Nephron (organoid): ENCODE data around the gene SF1.
"Not testable (repeated sequence)": the region's sequence is repeated elsewhere in the genome, so short reads cannot be mapped to it uniquely, and the experiment has no call there.

ENCODE experiments used
- H3K27ac Mint-ChIP-seq, 3 experiments: 2 replicates each; pipeline ENCODE4 v1.8.0; 2020; ENCODE audit warnings: mixed read lengths in 3 of 3, mild to moderate bottlenecking in 2 of 3, moderate library complexity in 1 of 3
- H3K27me3 Mint-ChIP-seq: 2 replicates; pipeline ENCODE4 v1.8.0; 2021; ENCODE audit warnings: low read depth, mild to moderate bottlenecking, moderate library complexity, mixed read lengths
- H3K36me3 Mint-ChIP-seq: 2 replicates; pipeline ENCODE4 v1.8.0; 2020; ENCODE audit warnings: low read depth, mixed read lengths
- H3K4me1 Mint-ChIP-seq: 2 replicates; pipeline ENCODE4 v1.8.0; 2020; ENCODE audit warnings: mixed read lengths
- H3K4me3 Mint-ChIP-seq, 3 experiments: 2 replicates each; pipeline ENCODE4 v1.8.0; 2020; ENCODE audit warnings: mild to moderate bottlenecking in 3 of 3, mixed read lengths in 3 of 3, moderate library complexity in 2 of 3
- H3K9me3 Mint-ChIP-seq: 2 replicates; pipeline ENCODE4 v1.8.0; 2020; ENCODE audit warnings: mixed read lengths
- TF ChIP-seq, protein P1 (sequence below), 3 experiments: fragments of 200-600 bp; sonication (generic); IDR thresholded peaks; one replicate each; pipeline ENCODE4 v1.5.0; 2021; ENCODE audit warnings: antibody characterized with exemption in 3 of 3; ENCODE audit not compliant: unreplicated experiment in 3 of 3

Gene SF1

DNA sequence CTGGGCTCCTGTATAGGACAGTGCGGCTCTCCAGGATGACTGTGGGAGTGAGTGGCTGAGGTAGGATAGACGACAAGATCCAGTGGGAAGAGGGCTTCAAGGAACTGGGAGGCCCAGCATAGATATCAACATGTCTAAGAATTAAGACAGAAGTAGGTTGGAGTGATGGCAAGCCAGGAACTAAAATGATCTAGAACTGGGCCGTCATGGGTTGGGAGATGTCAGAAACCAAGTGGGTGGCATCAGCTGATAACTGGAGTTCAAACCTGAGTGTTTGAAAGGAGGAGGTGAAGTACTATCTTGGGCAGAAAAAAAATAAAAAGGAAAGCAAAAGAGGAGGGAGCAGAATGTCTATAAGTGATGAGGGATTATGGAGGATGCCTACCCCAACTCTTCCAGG, 39.1 kb upstream of the SF1 start:
- Mint-ChIP-seq H3K36me3 (no peaks in the 10 kb centered on the region), H3K9me3 (no peaks in the 10 kb centered on the region), H3K4me3 (no peak overlapping the region), H3K4me1 (no peaks in the 10 kb centered on the region), H3K27ac (no peak overlapping the region), H3K27me3 (no peaks in the 10 kb centered on the region)
- TF ChIP-seq, protein P1, sequence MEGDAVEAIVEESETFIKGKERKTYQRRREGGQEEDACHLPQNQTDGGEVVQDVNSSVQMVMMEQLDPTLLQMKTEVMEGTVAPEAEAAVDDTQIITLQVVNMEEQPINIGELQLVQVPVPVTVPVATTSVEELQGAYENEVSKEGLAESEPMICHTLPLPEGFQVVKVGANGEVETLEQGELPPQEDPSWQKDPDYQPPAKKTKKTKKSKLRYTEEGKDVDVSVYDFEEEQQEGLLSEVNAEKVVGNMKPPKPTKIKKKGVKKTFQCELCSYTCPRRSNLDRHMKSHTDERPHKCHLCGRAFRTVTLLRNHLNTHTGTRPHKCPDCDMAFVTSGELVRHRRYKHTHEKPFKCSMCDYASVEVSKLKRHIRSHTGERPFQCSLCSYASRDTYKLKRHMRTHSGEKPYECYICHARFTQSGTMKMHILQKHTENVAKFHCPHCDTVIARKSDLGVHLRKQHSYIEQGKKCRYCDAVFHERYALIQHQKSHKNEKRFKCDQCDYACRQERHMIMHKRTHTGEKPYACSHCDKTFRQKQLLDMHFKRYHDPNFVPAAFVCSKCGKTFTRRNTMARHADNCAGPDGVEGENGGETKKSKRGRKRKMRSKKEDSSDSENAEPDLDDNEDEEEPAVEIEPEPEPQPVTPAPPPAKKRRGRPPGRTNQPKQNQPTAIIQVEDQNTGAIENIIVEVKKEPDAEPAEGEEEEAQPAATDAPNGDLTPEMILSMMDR (IDR thresholded peaks at IDR 0.05; ENCODE audit: unreplicated experiment in 3 of 3): no peak

DNA sequence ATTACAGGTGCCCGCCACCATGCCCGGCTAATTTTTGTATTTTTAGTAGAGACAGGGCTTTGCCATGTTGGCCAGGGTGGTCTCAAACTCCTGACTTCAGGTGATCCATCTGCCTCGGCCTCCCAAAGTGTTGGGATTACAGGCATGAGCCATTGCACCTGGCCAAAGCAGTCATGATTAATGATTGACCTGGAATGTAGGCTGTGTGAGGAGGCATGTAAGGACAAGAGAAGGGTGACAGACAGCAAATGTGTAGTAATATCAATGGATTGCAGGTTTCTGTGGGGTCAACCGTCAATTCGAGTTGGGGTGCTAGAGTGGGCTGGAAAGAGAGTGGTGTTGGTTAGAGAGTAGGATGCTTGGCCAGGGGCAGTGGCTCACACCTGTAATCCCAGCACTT, 37.1 kb upstream of the SF1 start:
- not testable (repeated sequence) for H3K4me1 Mint-ChIP-seq, H3K4me3 Mint-ChIP-seq, H3K27me3 Mint-ChIP-seq, H3K9me3 Mint-ChIP-seq, H3K27ac Mint-ChIP-seq, H3K36me3 Mint-ChIP-seq

DNA sequence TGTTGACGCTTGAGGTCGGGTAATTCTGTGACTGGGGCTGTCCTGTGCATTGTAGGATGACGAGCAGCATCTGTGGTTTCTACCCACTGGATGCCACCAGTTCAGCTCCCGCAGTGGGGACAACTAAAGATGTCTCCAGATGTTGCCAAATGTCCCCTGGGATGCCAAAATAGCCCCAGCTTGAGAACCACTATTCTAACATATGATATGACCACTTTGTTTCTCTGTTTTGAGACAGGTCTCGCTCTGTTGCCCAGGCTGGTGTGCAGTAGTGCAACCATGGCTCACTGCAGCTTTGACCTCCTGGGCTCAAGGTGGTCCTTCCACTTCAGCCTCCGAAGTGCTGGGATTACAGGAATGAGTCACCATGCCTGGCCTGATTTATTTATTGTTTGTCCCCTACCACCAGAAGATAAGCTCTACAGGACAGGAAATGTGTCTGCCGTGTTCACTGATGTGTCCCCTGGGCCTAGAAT, 36.4 kb upstream of the SF1 start:
- Mint-ChIP-seq H3K36me3 (no peaks in the 10 kb centered on the region), H3K4me3 (no peak overlapping the region), H3K27ac (no peak overlapping the region), H3K4me1 (peaks cover 7% of the 10 kb centered on the region), H3K9me3 (no peaks in the 10 kb centered on the region), H3K27me3 (no peaks in the 10 kb centered on the region)
- TF ChIP-seq, protein P1 (IDR thresholded peaks at IDR 0.05; ENCODE audit: unreplicated experiment in 3 of 3): no peak

DNA sequence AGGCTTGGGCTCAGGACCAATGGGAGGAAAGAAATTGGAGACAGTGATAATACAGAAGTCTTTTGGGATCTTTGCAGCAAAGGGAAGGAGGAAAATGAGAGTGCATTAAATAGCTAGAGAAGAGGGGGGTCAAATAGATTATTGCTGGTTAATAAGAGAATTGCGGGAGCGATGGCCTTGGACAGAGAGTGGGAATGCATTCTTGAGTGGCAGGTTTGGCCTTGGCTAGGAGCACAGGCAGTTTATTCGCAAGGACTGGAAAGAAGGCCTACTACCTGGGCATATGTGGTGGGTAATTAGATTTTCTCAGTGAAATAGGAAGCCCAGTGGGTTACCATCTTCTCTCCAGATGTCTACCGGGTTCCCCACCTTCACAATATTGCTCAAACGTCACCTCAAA, 35.5 kb upstream of the SF1 start:
- peaks cover 14% of the 10 kb centered on the region for H3K4me1 Mint-ChIP-seq
- H3K27me3 Mint-ChIP-seq: no peaks in the 10 kb centered on the region
- no peak overlapping the region for H3K4me3 Mint-ChIP-seq
- H3K36me3 Mint-ChIP-seq: no peaks in the 10 kb centered on the region
- no peak overlapping the region for H3K27ac Mint-ChIP-seq
- TF ChIP-seq, protein P1 (IDR thresholded peaks at IDR 0.05; ENCODE audit: unreplicated experiment in 3 of 3): no peak
- no peaks in the 10 kb centered on the region for H3K9me3 Mint-ChIP-seq

DNA sequence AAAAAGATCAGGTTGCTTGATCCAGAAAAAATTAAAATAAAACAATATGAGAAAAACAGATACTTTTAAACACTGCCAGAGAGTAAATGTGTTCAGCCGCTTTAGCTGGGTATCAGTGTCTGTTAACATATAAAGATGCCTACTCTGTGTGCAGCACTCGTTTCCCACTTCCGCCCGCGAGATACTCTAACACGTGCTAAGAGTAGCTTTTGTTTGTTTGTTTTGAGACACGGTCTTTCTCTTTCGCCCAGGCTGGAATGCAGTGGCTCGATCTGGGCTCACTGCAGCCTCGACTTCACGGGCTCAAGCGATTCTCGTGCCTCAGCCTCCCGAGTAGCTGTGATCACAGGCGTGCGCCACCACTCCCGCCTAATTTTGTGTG, 32.5 kb upstream of the SF1 start:
- Mint-ChIP-seq H3K4me3 (peak overlapping the region; percentile 95 to 99 (median 98)), H3K27me3 (no peaks in the 10 kb centered on the region), H3K36me3 (peaks cover 12% of the 10 kb centered on the region), H3K9me3 (no peaks in the 10 kb centered on the region), H3K27ac (peak overlapping the region; percentile 34 to 89 (median 83)), H3K4me1 (peaks cover 17% of the 10 kb centered on the region)
- TF ChIP-seq, protein P1 (IDR thresholded peaks at IDR 0.05; ENCODE audit: unreplicated experiment in 3 of 3): no peak

DNA sequence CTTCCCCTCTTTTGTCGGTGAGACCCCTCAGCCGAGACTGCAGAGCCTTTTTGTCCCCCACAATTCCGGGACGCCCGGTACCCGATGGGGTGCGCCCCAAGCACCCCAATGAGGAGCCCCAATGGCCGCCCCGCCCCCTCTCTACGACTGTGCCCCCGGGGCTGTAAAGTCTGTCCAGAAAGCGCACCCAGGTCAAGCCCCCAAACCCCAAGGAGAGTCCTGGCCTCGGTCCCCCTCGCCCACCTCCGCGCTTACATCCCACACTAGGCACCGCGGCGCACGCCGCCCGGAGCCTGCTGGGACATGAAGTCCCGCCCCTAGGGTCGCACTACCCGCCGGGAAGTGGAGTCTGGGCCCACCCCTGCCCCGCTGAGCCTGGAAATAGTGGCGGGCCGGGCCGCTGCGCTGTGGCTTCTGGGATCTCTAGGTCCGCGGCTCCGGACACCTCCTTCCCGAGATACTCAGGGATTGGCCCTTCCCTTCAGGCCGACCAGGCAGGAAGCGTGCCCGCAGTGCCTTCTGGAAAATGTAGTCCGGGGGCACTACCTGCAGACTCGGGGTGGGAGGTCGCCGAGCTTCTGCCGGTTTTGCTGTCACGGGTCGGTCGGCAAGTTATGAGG, 32.0 kb upstream of the SF1 start, which contains the start of gene MEN1:
Gene MEN1 (minus strand): TSS at position 281 of the 620 bp plus-strand sequence. CDS start 442 bp downstream, outside the sequence.
- Mint-ChIP-seq H3K9me3 (no peaks in the 10 kb centered on the region), H3K27ac (peak within 1 kb of the TSS; percentile 34 to 89 (median 83))

More for the DNA sequence above, 32.0 kb upstream of the SF1 start, which contains the start of gene MEN1:
- Mint-ChIP-seq H3K4me1 (peaks cover 17% of the 10 kb centered on the region), H3K4me3 (peak within 1 kb of the TSS; percentile 95 to 99 (median 98)), H3K36me3 (peaks cover 17% of the 10 kb centered on the region), H3K27me3 (no peaks in the 10 kb centered on the region)
- TF ChIP-seq, protein P1 (IDR thresholded peaks at IDR 0.05; ENCODE audit: unreplicated experiment in 3 of 3): no peak
